ENCODE results near the gene DDIT4. TPM values are rescaled to one million over a fixed set of nuclear protein-coding genes. Genes with fewer than 3 reads are reported as not detected.

DDIT4 gene
- total RNA-seq, 1 experiment from 2014 or later = 462 TPM

DNA sequence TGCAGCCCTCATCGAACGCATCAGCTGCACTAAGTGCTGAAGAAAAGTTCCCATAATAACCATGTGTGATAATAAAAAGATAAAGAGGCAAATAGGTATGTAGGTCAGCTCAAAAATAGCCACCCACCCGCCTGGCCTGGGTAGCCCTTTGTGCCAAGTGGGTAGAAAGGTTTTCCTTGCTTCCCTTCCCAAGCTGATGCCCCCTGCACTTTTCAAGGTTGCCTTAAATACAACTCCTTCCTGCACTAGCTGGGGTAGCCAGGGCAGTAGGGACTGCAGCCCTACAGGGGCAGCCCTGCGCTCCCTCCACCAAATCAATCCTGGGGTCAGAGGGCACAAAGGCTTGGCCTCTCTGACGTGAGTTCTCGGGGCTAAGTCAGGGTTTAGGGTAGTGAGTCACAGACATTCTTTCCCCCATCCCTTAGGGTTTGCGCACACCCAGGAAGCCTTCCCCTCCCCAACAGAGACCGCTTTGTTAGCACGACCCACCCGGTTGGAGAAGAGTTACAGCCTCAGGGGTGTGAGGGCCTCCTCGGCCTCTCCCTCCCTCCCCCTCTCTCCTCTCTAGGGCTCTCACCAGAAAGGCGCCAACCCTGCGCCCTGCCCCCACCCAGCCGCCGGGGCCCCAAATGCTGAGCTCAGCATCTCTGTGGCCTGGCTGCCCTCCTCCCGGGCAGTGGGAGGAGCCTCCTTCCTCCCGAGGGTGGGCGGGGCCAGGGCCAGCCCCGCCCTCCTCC is 13.3 kb upstream of the DDIT4 start:
- ATAC-seq (peak; percentile 83), DNase-seq (ENCODE audit: low read depth, low spot score) (no peak)
- BruUV-seq (replicated peaks) = no TSS peak
- Histone ChIP-seq H3K9ac (ENCODE audit: low read length) (peak overlapping the region; percentile 66), H3K9me3 (ENCODE audit: control insufficient read depth in 1 of 2, insufficient read depth in 1 of 2, low read depth in 1 of 2, low read length in 2 of 2) (no peaks in the 10 kb centered on the region), H3K4me2 (ENCODE audit: low read length) (peak overlapping the region; percentile 96), H3K79me2 (ENCODE audit: insufficient read depth, low read length) (no peaks in the 10 kb centered on the region), H3K27me3 (ENCODE audit: insufficient read depth, low read length) (no peaks in the 10 kb centered on the region), H3K4me3 (replicated peaks in 1 of 2; ENCODE audit: low read depth in 1 of 2, low read length in 2 of 2) (peak overlapping the region; percentile 46 to 64), H4K20me1 (ENCODE audit: insufficient read depth) (no peaks in the 10 kb centered on the region), H3K27ac (ENCODE audit: low read depth, low read length) (peak overlapping the region; percentile 86), H3K9me2 (ENCODE audit: insufficient read depth) (no peaks in the 10 kb centered on the region), H2AFZ (ENCODE audit: low read depth, low read length, poor library complexity, severe bottlenecking) (no peak overlapping the region), H3K4me1 (ENCODE audit: control insufficient read depth in 1 of 2, insufficient read depth in 2 of 2, low read length in 2 of 2) (peaks cover 45 to 73% of the 10 kb centered on the region in 2 experiments), H3K36me3 (ENCODE audit: control insufficient read depth in 1 of 2, insufficient read depth in 2 of 2, low read length in 2 of 2) (no peaks in the 10 kb centered on the region)
- POLR2A ChIA-PET = interaction anchor here (0.6 to 9.2 kb wide), 12 partner anchors 10 to 1803 kb away, joined by 3 to 166 read pairs (median 4); partner anchors contain the start of gene DDIT4
- intact Hi-C loops (cut with micrococcal nuclease) = no loop called here
- RAD21 ChIA-PET (ENCODE audit: low non-redundant PET in 1 of 2, low total read pairs in 2 of 2, uncharacterized antibody in 2 of 2, unreplicated experiment in 2 of 2) = interaction anchor here in 1 of 2 experiments (0.9 kb wide), 1 partner anchor 60 kb away, joined by 4 read pairs; no protein-coding TSS in a partner anchor
- CTCF ChIA-PET = interaction anchor here (1.0 to 2.0 kb wide), 4 partner anchors 13 to 212 kb away, joined by 4 to 10 read pairs (median 5); partner anchors contain the start of gene DDIT4
- peak; percentile 68 for TF ChIP-seq SP1 (IDR thresholded peaks at IDR 0.05; ENCODE audit: low read depth)
- TF ChIP-seq, protein P1, sequence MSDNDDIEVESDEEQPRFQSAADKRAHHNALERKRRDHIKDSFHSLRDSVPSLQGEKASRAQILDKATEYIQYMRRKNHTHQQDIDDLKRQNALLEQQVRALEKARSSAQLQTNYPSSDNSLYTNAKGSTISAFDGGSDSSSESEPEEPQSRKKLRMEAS (IDR thresholded peaks at IDR 0.05) = no peak
- TF ChIP-seq POLR2AphosphoS5 (IDR thresholded peaks at IDR 0.05; ENCODE audit: low read depth, low read length) = no peak
- TF ChIP-seq, protein P2, sequence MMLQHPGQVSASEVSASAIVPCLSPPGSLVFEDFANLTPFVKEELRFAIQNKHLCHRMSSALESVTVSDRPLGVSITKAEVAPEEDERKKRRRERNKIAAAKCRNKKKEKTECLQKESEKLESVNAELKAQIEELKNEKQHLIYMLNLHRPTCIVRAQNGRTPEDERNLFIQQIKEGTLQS (IDR thresholded peaks at IDR 0.05) = no peak
- TF ChIP-seq RAD21 (IDR thresholded peaks at IDR 0.05; ENCODE audit: low read depth) = no peak
- TF ChIP-seq TCF7L2 (IDR thresholded peaks at IDR 0.05; ENCODE audit: borderline replicate concordance, extremely low read depth, insufficient read depth, insufficient read length) = peak; percentile 16
- TF ChIP-seq CEBPB (IDR thresholded peaks at IDR 0.05; ENCODE audit: low read depth) = no peak
- no peak for TF ChIP-seq CBX3 (IDR thresholded peaks at IDR 0.05; ENCODE audit: low read depth)
- no peak for TF ChIP-seq EZH2 (IDR thresholded peaks at IDR 0.05)
- TF ChIP-seq YY1 (IDR thresholded peaks at IDR 0.05; ENCODE audit: extremely low read depth, insufficient replicate concordance, low read depth, low read length) = no peak
- TF ChIP-seq, protein P3, sequence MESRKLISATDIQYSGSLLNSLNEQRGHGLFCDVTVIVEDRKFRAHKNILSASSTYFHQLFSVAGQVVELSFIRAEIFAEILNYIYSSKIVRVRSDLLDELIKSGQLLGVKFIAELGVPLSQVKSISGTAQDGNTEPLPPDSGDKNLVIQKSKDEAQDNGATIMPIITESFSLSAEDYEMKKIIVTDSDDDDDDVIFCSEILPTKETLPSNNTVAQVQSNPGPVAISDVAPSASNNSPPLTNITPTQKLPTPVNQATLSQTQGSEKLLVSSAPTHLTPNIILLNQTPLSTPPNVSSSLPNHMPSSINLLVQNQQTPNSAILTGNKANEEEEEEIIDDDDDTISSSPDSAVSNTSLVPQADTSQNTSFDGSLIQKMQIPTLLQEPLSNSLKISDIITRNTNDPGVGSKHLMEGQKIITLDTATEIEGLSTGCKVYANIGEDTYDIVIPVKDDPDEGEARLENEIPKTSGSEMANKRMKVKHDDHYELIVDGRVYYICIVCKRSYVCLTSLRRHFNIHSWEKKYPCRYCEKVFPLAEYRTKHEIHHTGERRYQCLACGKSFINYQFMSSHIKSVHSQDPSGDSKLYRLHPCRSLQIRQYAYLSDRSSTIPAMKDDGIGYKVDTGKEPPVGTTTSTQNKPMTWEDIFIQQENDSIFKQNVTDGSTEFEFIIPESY (IDR thresholded peaks at IDR 0.05; ENCODE audit: extremely low read depth, insufficient replicate concordance, low read length) = no peak
- TF ChIP-seq FOSL1 (IDR thresholded peaks at IDR 0.05; ENCODE audit: low read depth) = no peak
- TF ChIP-seq JUND (IDR thresholded peaks at IDR 0.05) = no peak
- TF ChIP-seq ZFX (IDR thresholded peaks at IDR 0.05) = 0 out of 2 replicates have a peak, but pooled peaks have one; percentile 18
- TF ChIP-seq SIN3A (IDR thresholded peaks at IDR 0.05; ENCODE audit: low read depth) = no peak
- TF ChIP-seq EZH2phosphoT487 (IDR thresholded peaks at IDR 0.05; ENCODE audit: borderline replicate concordance) = no peak
- TF ChIP-seq, protein P4, sequence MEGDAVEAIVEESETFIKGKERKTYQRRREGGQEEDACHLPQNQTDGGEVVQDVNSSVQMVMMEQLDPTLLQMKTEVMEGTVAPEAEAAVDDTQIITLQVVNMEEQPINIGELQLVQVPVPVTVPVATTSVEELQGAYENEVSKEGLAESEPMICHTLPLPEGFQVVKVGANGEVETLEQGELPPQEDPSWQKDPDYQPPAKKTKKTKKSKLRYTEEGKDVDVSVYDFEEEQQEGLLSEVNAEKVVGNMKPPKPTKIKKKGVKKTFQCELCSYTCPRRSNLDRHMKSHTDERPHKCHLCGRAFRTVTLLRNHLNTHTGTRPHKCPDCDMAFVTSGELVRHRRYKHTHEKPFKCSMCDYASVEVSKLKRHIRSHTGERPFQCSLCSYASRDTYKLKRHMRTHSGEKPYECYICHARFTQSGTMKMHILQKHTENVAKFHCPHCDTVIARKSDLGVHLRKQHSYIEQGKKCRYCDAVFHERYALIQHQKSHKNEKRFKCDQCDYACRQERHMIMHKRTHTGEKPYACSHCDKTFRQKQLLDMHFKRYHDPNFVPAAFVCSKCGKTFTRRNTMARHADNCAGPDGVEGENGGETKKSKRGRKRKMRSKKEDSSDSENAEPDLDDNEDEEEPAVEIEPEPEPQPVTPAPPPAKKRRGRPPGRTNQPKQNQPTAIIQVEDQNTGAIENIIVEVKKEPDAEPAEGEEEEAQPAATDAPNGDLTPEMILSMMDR (IDR thresholded peaks at IDR 0.05 in 2 of 3, conservative IDR thresholded peaks at IDR 0.05 in 1 of 3; ENCODE audit: borderline replicate concordance in 1 of 3, insufficient read depth in 1 of 3, low read depth in 2 of 3, low read length in 2 of 3) = no peak
- TF ChIP-seq EGR1 (IDR thresholded peaks at IDR 0.05; ENCODE audit: low read depth) = no peak
- TF ChIP-seq, protein P5, sequence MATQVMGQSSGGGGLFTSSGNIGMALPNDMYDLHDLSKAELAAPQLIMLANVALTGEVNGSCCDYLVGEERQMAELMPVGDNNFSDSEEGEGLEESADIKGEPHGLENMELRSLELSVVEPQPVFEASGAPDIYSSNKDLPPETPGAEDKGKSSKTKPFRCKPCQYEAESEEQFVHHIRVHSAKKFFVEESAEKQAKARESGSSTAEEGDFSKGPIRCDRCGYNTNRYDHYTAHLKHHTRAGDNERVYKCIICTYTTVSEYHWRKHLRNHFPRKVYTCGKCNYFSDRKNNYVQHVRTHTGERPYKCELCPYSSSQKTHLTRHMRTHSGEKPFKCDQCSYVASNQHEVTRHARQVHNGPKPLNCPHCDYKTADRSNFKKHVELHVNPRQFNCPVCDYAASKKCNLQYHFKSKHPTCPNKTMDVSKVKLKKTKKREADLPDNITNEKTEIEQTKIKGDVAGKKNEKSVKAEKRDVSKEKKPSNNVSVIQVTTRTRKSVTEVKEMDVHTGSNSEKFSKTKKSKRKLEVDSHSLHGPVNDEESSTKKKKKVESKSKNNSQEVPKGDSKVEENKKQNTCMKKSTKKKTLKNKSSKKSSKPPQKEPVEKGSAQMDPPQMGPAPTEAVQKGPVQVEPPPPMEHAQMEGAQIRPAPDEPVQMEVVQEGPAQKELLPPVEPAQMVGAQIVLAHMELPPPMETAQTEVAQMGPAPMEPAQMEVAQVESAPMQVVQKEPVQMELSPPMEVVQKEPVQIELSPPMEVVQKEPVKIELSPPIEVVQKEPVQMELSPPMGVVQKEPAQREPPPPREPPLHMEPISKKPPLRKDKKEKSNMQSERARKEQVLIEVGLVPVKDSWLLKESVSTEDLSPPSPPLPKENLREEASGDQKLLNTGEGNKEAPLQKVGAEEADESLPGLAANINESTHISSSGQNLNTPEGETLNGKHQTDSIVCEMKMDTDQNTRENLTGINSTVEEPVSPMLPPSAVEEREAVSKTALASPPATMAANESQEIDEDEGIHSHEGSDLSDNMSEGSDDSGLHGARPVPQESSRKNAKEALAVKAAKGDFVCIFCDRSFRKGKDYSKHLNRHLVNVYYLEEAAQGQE (IDR thresholded peaks at IDR 0.05; ENCODE audit: low read depth) = no peak

Data from HCT116 (cell line).